ENCODE results near the gene TEX55. TPM values are rescaled to one million over a fixed set of nuclear protein-coding genes. Genes with fewer than 3 reads are reported as not detected.
"Not testable (repeated sequence)": the region's sequence is repeated elsewhere in the genome, so short reads cannot be mapped to it uniquely, and the experiment has no call there.

TEX55 gene
- total RNA-seq, 1 donor from 2014 or later: not detected

- Mint-ChIP-seq H3K27me3 (ENCODE audit: unreplicated experiment) (no peaks in the 10 kb centered on the region), H3K36me3 (ENCODE audit: unreplicated experiment) (peaks cover 18% of the 10 kb centered on the region), H3K27ac (ENCODE audit: unreplicated experiment) (no peak overlapping the region), H3K4me1 (ENCODE audit: low read depth, unreplicated experiment) (no peaks in the 10 kb centered on the region), H3K9me3 (ENCODE audit: unreplicated experiment) (no peaks in the 10 kb centered on the region), H3K4me3 (ENCODE audit: unreplicated experiment) (no peak overlapping the region)
- no peak for TF ChIP-seq CTCF (IDR thresholded peaks at IDR 0.05; ENCODE audit: partially characterized antibody, unreplicated experiment)
- DNase-seq: no peak
Measured at GRCh38 chr3:119161240-119161639, 15.3 kb downstream of the TEX55 start.

- H3K9me3 Mint-ChIP-seq (ENCODE audit: unreplicated experiment); H3K4me3 Mint-ChIP-seq (ENCODE audit: unreplicated experiment): not testable (repeated sequence)
Measured at GRCh38 chr3:119164745-119165144, 18.8 kb downstream of the TEX55 start.

GRCh38 chr3:119170821-119171220, 24.9 kb downstream of the TEX55 start:
- DNase-seq: no peak
- no peak for TF ChIP-seq CTCF (IDR thresholded peaks at IDR 0.05; ENCODE audit: partially characterized antibody, unreplicated experiment)
- Mint-ChIP-seq H3K4me1 (ENCODE audit: low read depth, unreplicated experiment) (no peaks in the 10 kb centered on the region), H3K27ac (ENCODE audit: unreplicated experiment) (no peak overlapping the region), H3K4me3 (ENCODE audit: unreplicated experiment) (no peak overlapping the region), H3K9me3 (ENCODE audit: unreplicated experiment) (no peaks in the 10 kb centered on the region), H3K27me3 (ENCODE audit: unreplicated experiment) (peaks cover 5% of the 10 kb centered on the region), H3K36me3 (ENCODE audit: unreplicated experiment) (peaks cover under 1% of the 10 kb centered on the region)

More at GRCh38 chr3:119164745-119165144, 18.8 kb downstream of the TEX55 start:
- not testable (repeated sequence) for DNase-seq; H3K27ac Mint-ChIP-seq (ENCODE audit: unreplicated experiment); H3K4me1 Mint-ChIP-seq (ENCODE audit: low read depth, unreplicated experiment); H3K27me3 Mint-ChIP-seq (ENCODE audit: unreplicated experiment)
- peaks cover 18% of the 10 kb centered on the region for H3K36me3 Mint-ChIP-seq (ENCODE audit: unreplicated experiment)

GRCh38 chr3:119173325-119173724, 27.4 kb downstream of the TEX55 start, which contains the start of gene UPK1B:
TSS of gene UPK1B (plus strand) at chr3:119173598. CDS start at chr3:119186742, 13,144 bp downstream.
- peaks cover 5% of the 10 kb centered on the region for H3K27me3 Mint-ChIP-seq (ENCODE audit: unreplicated experiment)
- TF ChIP-seq CTCF (IDR thresholded peaks at IDR 0.05; ENCODE audit: partially characterized antibody, unreplicated experiment): no peak
- H3K9me3 Mint-ChIP-seq (ENCODE audit: unreplicated experiment): no peaks in the 10 kb centered on the region
- H3K4me1 Mint-ChIP-seq (ENCODE audit: low read depth, unreplicated experiment): no peaks in the 10 kb centered on the region
- no peak within 1 kb of the TSS for H3K4me3 Mint-ChIP-seq (ENCODE audit: unreplicated experiment)
- H3K27ac Mint-ChIP-seq (ENCODE audit: unreplicated experiment): no peak within 1 kb of the TSS
- no peak for DNase-seq
- no peaks in the 10 kb centered on the region for H3K36me3 Mint-ChIP-seq (ENCODE audit: unreplicated experiment)

GRCh38 chr3:119175872-119176756, 30.1 kb downstream of the TEX55 start:
- H3K4me3 Mint-ChIP-seq (ENCODE audit: unreplicated experiment): no peak overlapping the region

More at GRCh38 chr3:119175872-119176756, 30.1 kb downstream of the TEX55 start:
- H3K36me3 Mint-ChIP-seq (ENCODE audit: unreplicated experiment): no peaks in the 10 kb centered on the region
- no peak for TF ChIP-seq CTCF (IDR thresholded peaks at IDR 0.05; ENCODE audit: partially characterized antibody, unreplicated experiment)
- no peak overlapping the region for H3K27ac Mint-ChIP-seq (ENCODE audit: unreplicated experiment)
- no peaks in the 10 kb centered on the region for H3K9me3 Mint-ChIP-seq (ENCODE audit: unreplicated experiment)
- H3K4me1 Mint-ChIP-seq (ENCODE audit: low read depth, unreplicated experiment): no peaks in the 10 kb centered on the region
- peaks cover 5% of the 10 kb centered on the region for H3K27me3 Mint-ChIP-seq (ENCODE audit: unreplicated experiment)
- no peak for DNase-seq
